GM08714 (cell line): ENCODE measurements around the gene HOXD8.
A peak's percentile ranks its signal among the peaks of the same experiment; 100 is the strongest.

Experiments
- H3K4me3 ChIP-seq: fragments of 200-500 bp; sonication (Bioruptor generic); 2 replicates; pipeline ENCODE4 v1.5.1; 2014; ENCODE audit warnings: mild to moderate bottlenecking, low read length, inconsistent platforms
- ZNF274 ChIP-seq: IDR thresholded peaks from 2 replicates; pipeline ENCODE4 v1.6.1; 2012; ENCODE audit warnings: mild to moderate bottlenecking, low read depth, low read length

HOXD8 gene

GRCh38 chr2:176128982-176129796 lies at the start of gene HOXD8:
Gene HOXD8, plus strand, starts transcription at chr2:176129705. Its CDS starts 662 bp downstream, at chr2:176130367.
- peak within 1 kb of the TSS; percentile 16; the same call in 1 of the 2 replicates for H3K4me3 ChIP-seq
- TF ChIP-seq ZNF274 = no peak

- H3K4me3 ChIP-seq = no peak overlapping the region
- no peak for TF ChIP-seq ZNF274
These were observed 49.5 kb upstream of the HOXD8 start for GRCh38 chr2:176079831-176080539.

GRCh38 chr2:176080540-176081375 lies 48.7 kb upstream of the HOXD8 start:
- H3K4me3 ChIP-seq = no peak overlapping the region

GRCh38 chr2:176081376-176081836 lies 48.1 kb upstream of the HOXD8 start:
- TF ChIP-seq ZNF274 = no peak
- no peak overlapping the region for H3K4me3 ChIP-seq

More at GRCh38 chr2:176080540-176081375, 48.7 kb upstream of the HOXD8 start:
- no peak for TF ChIP-seq ZNF274

GRCh38 chr2:176081837-176082524 lies 47.5 kb upstream of the HOXD8 start:
- H3K4me3 ChIP-seq = no peak overlapping the region
- TF ChIP-seq ZNF274 = no peak

- TF ChIP-seq ZNF274 = no peak
- H3K4me3 ChIP-seq = no peak overlapping the region
These were observed 47.0 kb upstream of the HOXD8 start for GRCh38 chr2:176082525-176082823.

GRCh38 chr2:176082824-176083751 lies 46.4 kb upstream of the HOXD8 start:
- TF ChIP-seq ZNF274 = no peak
- no peak overlapping the region for H3K4me3 ChIP-seq

GRCh38 chr2:176083796-176084261 lies 45.7 kb upstream of the HOXD8 start, which contains the start of gene EVX2:
Gene EVX2, minus strand, starts transcription at chr2:176083962. Its CDS starts 186 bp downstream, at chr2:176083776.
- H3K4me3 ChIP-seq = no peak within 1 kb of the TSS
- TF ChIP-seq ZNF274 = no peak

- TF ChIP-seq ZNF274 = no peak
- no peak overlapping the region for H3K4me3 ChIP-seq
These were observed 44.8 kb upstream of the HOXD8 start for GRCh38 chr2:176084611-176085119.

GRCh38 chr2:176085120-176085788 lies 44.3 kb upstream of the HOXD8 start:
- no peak for TF ChIP-seq ZNF274
- no peak overlapping the region for H3K4me3 ChIP-seq

- TF ChIP-seq ZNF274 = no peak
These were observed 43.4 kb upstream of the HOXD8 start for GRCh38 chr2:176085861-176086771.

More at GRCh38 chr2:176085861-176086771, 43.4 kb upstream of the HOXD8 start:
- no peak overlapping the region for H3K4me3 ChIP-seq
